ENCODE results near the gene GPRASP2. TPM values are rescaled to one million over a fixed set of nuclear protein-coding genes. Genes with fewer than 3 reads are reported as not detected.
"Not testable (repeated sequence)": the region's sequence is repeated elsewhere in the genome, so short reads cannot be mapped to it uniquely, and the experiment has no call there.

The GPRASP2 gene
- polyA plus RNA-seq, 1 donor from 2014 or later: 96.4 TPM

- not testable (repeated sequence) for H2AFZ ChIP-seq (ENCODE audit: low read depth, low read length)
- peak overlapping the region; percentile 58 for H3K27ac ChIP-seq (ENCODE audit: low read length)
These were observed 8.9 kb downstream of the GPRASP2 start for GRCh38 chrX:102721169-102721506.

DNA sequence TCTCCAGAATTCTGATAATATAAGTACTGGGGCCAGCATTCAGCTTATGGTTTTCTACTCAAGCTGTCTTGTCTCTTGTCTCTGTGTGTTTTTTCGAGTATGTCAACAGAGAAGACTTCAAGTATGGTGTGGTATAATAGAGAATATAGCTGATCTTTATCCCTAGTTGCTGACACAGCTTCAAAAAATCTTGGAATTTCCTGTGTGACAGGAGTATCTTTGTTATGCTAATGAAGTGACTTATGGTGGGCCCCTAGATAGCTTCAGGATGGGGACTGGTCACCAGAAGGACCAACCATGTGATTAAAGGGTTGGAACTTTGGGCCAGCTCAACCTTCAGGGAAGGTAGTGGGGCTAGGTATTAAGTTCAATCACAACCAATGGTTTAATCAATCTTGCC lies 11.2 kb downstream of the GPRASP2 start:
- TF ChIP-seq EZH2 (IDR thresholded peaks at IDR 0.05; ENCODE audit: borderline replicate concordance, insufficient read depth, low read length, poor library complexity, severe bottlenecking) (no peak), SMC3 (conservative IDR thresholded peaks at IDR 0.05; ENCODE audit: poor library complexity) (no peak), EP300 (conservative IDR thresholded peaks at IDR 0.05; ENCODE audit: poor library complexity, severe bottlenecking) (no peak), POLR2AphosphoS5 (IDR thresholded peaks at IDR 0.05) (no peak), RAD21 (conservative IDR thresholded peaks at IDR 0.05) (no peak), REST (IDR thresholded peaks at IDR 0.05; ENCODE audit: borderline replicate concordance) (no peak), TAF1 (IDR thresholded peaks at IDR 0.05; ENCODE audit: low read depth) (no peak), MXI1 (conservative IDR thresholded peaks at IDR 0.05; ENCODE audit: poor library complexity, severe bottlenecking) (no peak), CTCF (IDR thresholded peaks at IDR 0.05; ENCODE audit: poor library complexity, severe bottlenecking) (no peak)
- Histone ChIP-seq H2AFZ (ENCODE audit: low read depth, low read length) (no peak overlapping the region), H3K9ac (ENCODE audit: low read length) (no peak overlapping the region), H3K4me3 (ENCODE audit: low read length) (no peak overlapping the region), H3K9me2 (ENCODE audit: insufficient read depth, low read length) (no peaks in the 10 kb centered on the region), H3K27me3 (ENCODE audit: insufficient read depth, low read depth, low read length) (no peaks in the 10 kb centered on the region), H3K4me2 (ENCODE audit: low read length) (no peak overlapping the region), H3F3A (ENCODE audit: insufficient read depth, low read length, poor library complexity, severe bottlenecking) (no peaks in the 10 kb centered on the region), H3K79me2 (replicated peaks; ENCODE audit: insufficient read depth, low read length) (no peaks in the 10 kb centered on the region), H4K20me1 (ENCODE audit: insufficient read depth) (no peaks in the 10 kb centered on the region), H3K27ac (ENCODE audit: low read length) (no peak overlapping the region), H3K36me3 (ENCODE audit: insufficient read depth, low read length) (no peaks in the 10 kb centered on the region), H3K9me3 (ENCODE audit: low read length) (no peaks in the 10 kb centered on the region)

More at GRCh38 chrX:102721169-102721506, 8.9 kb downstream of the GPRASP2 start:
- H3K9me3 ChIP-seq (ENCODE audit: low read length); H4K20me1 ChIP-seq (ENCODE audit: insufficient read depth); H3K79me2 ChIP-seq (replicated peaks; ENCODE audit: insufficient read depth, low read length); H3F3A ChIP-seq (ENCODE audit: insufficient read depth, low read length, poor library complexity, severe bottlenecking); H3K27me3 ChIP-seq (ENCODE audit: insufficient read depth, low read depth, low read length); H3K4me2 ChIP-seq (ENCODE audit: low read length); H3K9me2 ChIP-seq (ENCODE audit: insufficient read depth, low read length); H3K36me3 ChIP-seq (ENCODE audit: insufficient read depth, low read length): not testable (repeated sequence)
- H3K4me3 ChIP-seq (ENCODE audit: low read length): peak overlapping the region; percentile 64
- peak overlapping the region; percentile 58 for H3K9ac ChIP-seq (ENCODE audit: low read length)

DNA sequence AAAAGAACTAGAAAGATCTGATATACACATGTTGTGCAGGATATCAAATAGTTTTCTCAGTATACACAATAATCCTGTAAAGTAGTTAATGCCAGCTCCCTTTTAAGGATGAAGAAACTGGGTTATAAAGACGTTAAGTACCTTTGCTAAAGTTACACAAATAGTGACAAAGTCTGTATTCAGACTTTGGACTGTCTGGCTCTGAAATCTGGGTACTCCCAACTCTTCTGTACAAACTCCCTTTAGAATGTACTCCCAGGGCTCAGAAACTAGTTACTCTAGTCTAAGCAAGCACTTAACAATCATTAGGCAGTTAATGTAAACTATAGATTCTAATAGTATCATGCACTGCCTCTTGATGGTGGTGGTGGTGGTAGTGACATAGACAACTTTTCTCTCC lies 15.5 kb downstream of the GPRASP2 start:
- Histone ChIP-seq H3K9ac (ENCODE audit: low read length) (no peak overlapping the region), H3K4me3 (ENCODE audit: low read length) (no peak overlapping the region), H4K20me1 (ENCODE audit: insufficient read depth) (no peaks in the 10 kb centered on the region), H3K27ac (ENCODE audit: low read length) (no peak overlapping the region), H3K36me3 (ENCODE audit: insufficient read depth, low read length) (no peaks in the 10 kb centered on the region), H3K9me3 (ENCODE audit: low read length) (no peaks in the 10 kb centered on the region), H3F3A (ENCODE audit: insufficient read depth, low read length, poor library complexity, severe bottlenecking) (no peaks in the 10 kb centered on the region), H3K4me2 (ENCODE audit: low read length) (no peak overlapping the region), H2AFZ (ENCODE audit: low read depth, low read length) (no peak overlapping the region), H3K79me2 (replicated peaks; ENCODE audit: insufficient read depth, low read length) (no peaks in the 10 kb centered on the region), H3K9me2 (ENCODE audit: insufficient read depth, low read length) (no peaks in the 10 kb centered on the region), H3K27me3 (ENCODE audit: insufficient read depth, low read depth, low read length) (no peaks in the 10 kb centered on the region)
- TF ChIP-seq EZH2 (IDR thresholded peaks at IDR 0.05; ENCODE audit: borderline replicate concordance, insufficient read depth, low read length, poor library complexity, severe bottlenecking): no peak
- no peak for TF ChIP-seq MXI1 (conservative IDR thresholded peaks at IDR 0.05; ENCODE audit: poor library complexity, severe bottlenecking)
- no peak for TF ChIP-seq POLR2AphosphoS5 (IDR thresholded peaks at IDR 0.05)
- TF ChIP-seq RAD21 (conservative IDR thresholded peaks at IDR 0.05): no peak
- no peak for TF ChIP-seq REST (IDR thresholded peaks at IDR 0.05; ENCODE audit: borderline replicate concordance)
- TF ChIP-seq CTCF (IDR thresholded peaks at IDR 0.05; ENCODE audit: poor library complexity, severe bottlenecking): no peak
- TF ChIP-seq EP300 (conservative IDR thresholded peaks at IDR 0.05; ENCODE audit: poor library complexity, severe bottlenecking): no peak
- no peak for TF ChIP-seq TAF1 (IDR thresholded peaks at IDR 0.05; ENCODE audit: low read depth)
- no peak for TF ChIP-seq SMC3 (conservative IDR thresholded peaks at IDR 0.05; ENCODE audit: poor library complexity)
